ENCODE data around the gene SLC13A5. TPM values are rescaled to one million over a fixed set of nuclear protein-coding genes. Genes with fewer than 3 reads are reported as not detected.

SLC13A5 gene
- total and polyA plus RNA-seq, 2 donors (not counting 1 experiment from before 2014, with no cell fraction given): not detected

DNA sequence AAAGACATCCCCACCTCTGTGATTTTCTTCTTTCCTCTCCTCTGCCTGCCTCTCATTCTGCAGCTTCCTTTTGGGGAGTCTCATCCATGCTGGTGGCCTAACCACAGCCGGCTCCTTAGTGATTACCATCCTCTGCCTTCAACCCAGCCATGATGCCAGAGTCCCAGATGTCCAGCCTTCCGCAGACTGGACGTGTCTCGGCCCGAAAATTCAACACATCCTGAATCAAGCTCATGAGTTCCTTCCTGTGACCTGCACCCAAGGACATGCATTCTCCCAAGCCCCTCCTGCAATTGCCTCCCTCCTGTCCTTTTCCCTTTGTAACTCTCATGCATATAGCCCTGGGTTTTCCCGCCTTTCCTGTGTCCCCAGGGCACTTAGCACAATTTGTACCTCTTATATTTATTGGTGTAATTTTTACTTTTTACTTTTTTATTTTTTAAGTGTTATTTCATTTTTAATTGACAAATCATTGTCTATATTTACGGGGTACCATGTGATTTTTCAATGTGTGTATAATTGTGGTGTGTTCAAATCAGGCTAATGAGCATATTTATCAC, 1.2 kb upstream of the SLC13A5 start:
- TF ChIP-seq, protein P1, sequence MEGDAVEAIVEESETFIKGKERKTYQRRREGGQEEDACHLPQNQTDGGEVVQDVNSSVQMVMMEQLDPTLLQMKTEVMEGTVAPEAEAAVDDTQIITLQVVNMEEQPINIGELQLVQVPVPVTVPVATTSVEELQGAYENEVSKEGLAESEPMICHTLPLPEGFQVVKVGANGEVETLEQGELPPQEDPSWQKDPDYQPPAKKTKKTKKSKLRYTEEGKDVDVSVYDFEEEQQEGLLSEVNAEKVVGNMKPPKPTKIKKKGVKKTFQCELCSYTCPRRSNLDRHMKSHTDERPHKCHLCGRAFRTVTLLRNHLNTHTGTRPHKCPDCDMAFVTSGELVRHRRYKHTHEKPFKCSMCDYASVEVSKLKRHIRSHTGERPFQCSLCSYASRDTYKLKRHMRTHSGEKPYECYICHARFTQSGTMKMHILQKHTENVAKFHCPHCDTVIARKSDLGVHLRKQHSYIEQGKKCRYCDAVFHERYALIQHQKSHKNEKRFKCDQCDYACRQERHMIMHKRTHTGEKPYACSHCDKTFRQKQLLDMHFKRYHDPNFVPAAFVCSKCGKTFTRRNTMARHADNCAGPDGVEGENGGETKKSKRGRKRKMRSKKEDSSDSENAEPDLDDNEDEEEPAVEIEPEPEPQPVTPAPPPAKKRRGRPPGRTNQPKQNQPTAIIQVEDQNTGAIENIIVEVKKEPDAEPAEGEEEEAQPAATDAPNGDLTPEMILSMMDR (IDR thresholded peaks at IDR 0.05): no peak
- no peak for TF ChIP-seq EZH2 (IDR thresholded peaks at IDR 0.05; ENCODE audit: borderline replicate concordance, insufficient read depth, low read depth, low read length, poor library complexity, severe bottlenecking)
- peaks cover 0 to 7% (median 0%) of the 10 kb centered on the region in 3 donors for H3K9me3 ChIP-seq (ENCODE audit: control extremely low read depth in 1 of 3, control insufficient read depth in 2 of 3, insufficient read depth in 1 of 3, low read length in 2 of 3)
- ChIA-PET CTCF (interaction anchor here (0.6 kb wide), 1 partner anchor 104 kb away, joined by 5 read pairs; no protein-coding TSS in a partner anchor), POLR2A (no interaction called here)
- no peak overlapping the region for H3K4me3 ChIP-seq (ENCODE audit: control extremely low read depth in 1 of 5, extremely low read depth in 1 of 5, insufficient read depth in 1 of 5, low read depth in 2 of 5, low read length in 4 of 5)
- H3K79me2 ChIP-seq (ENCODE audit: control insufficient read depth, insufficient read depth, low read length): no peaks in the 10 kb centered on the region
- DNase-seq (no peak), ATAC-seq (ENCODE audit: low read depth) (no peak)
- Mint-ChIP-seq H3K4me3 (peak overlapping the region; percentile 46), H3K27ac (no peak overlapping the region), H3K4me1 (peaks cover 18% of the 10 kb centered on the region), H3K9me3 (ENCODE audit: insufficient read depth) (peaks cover 2% of the 10 kb centered on the region), H3K27me3 (peaks cover 76% of the 10 kb centered on the region)
- intact Hi-C loops (cut with micrococcal nuclease): no loop called here
- no peak overlapping the region for H3K27ac ChIP-seq (ENCODE audit: low read length in 2 of 2)
- peak overlapping the region; percentile 71 for H3K4me2 ChIP-seq (replicated peaks; ENCODE audit: low read depth, low read length, poor library complexity, severe bottlenecking)
- WGBS (ENCODE audit: insufficient coverage): 78% methylated on average over 5 of the region's 7 CpGs
- no peak overlapping the region for H2AFZ ChIP-seq (ENCODE audit: insufficient read depth, low read depth, low read length, poor library complexity, severe bottlenecking)
- peaks cover 0 to 45% (median 18%) of the 10 kb centered on the region in 4 experiments for H3K27me3 ChIP-seq (replicated peaks in 1 of 4; ENCODE audit: control extremely low read depth in 1 of 4, control insufficient read depth in 3 of 4, insufficient read depth in 4 of 4, low read length in 3 of 4)
- H3K4me1 ChIP-seq (ENCODE audit: control insufficient read depth in 2 of 2, insufficient read depth in 2 of 2, low read length in 2 of 2): peaks cover 14 to 17% of the 10 kb centered on the region in 2 donors
- H4K20me1 ChIP-seq (ENCODE audit: control insufficient read depth, insufficient read depth, low read length, poor library complexity, severe bottlenecking): no peaks in the 10 kb centered on the region
- H3K36me3 ChIP-seq (replicated peaks in 1 of 2; ENCODE audit: control extremely low read depth in 1 of 2, control insufficient read depth in 1 of 2, extremely low read depth in 1 of 2, insufficient read depth in 2 of 2, low read length in 1 of 2): no peaks in the 10 kb centered on the region
- H3K9ac ChIP-seq (ENCODE audit: low read length): no peak overlapping the region

DNA sequence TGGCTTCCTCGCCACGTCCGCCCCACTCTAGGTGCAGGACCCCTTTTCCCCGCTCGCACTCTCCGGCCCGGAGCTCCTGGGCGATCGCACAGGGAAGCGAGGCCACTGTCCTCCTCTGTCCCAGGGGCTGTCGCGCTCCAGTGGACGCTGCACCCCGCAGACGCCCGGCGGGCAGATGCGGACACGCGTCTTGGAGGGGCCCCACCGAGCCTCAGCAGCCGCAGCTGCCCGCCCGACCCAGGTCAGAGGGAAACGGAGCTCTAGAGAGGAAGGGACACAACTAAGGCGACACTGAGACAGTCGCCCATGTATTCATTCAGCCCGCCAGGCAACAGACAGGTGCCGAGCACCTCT, 726 bp upstream of the SLC13A5 start:
- peaks cover 2% of the 10 kb centered on the region for H3K9me3 Mint-ChIP-seq (ENCODE audit: insufficient read depth)
- DNase-seq (no peak), ATAC-seq (ENCODE audit: low read depth) (no peak)
- Histone ChIP-seq H3K27me3 (replicated peaks in 1 of 4; ENCODE audit: control extremely low read depth in 1 of 4, control insufficient read depth in 3 of 4, insufficient read depth in 4 of 4, low read length in 3 of 4) (peaks cover 0 to 41% (median 16%) of the 10 kb centered on the region in 4 experiments), H3K27ac (ENCODE audit: low read length in 2 of 2) (no peak overlapping the region), H3K9me3 (ENCODE audit: control extremely low read depth in 1 of 3, control insufficient read depth in 2 of 3, insufficient read depth in 1 of 3, low read length in 2 of 3) (peaks cover 0 to 7% (median 0%) of the 10 kb centered on the region in 3 donors), H3K4me1 (ENCODE audit: control insufficient read depth in 2 of 2, insufficient read depth in 2 of 2, low read length in 2 of 2) (peaks cover 14 to 17% of the 10 kb centered on the region in 2 donors), H2AFZ (ENCODE audit: insufficient read depth, low read depth, low read length, poor library complexity, severe bottlenecking) (peak overlapping the region; percentile 46), H3K79me2 (ENCODE audit: control insufficient read depth, insufficient read depth, low read length) (no peaks in the 10 kb centered on the region), H3K4me3 (ENCODE audit: control extremely low read depth in 1 of 5, extremely low read depth in 1 of 5, insufficient read depth in 1 of 5, low read depth in 2 of 5, low read length in 4 of 5) (peak overlapping the region in 2 of 5 experiments; percentile 30 to 36), H3K4me2 (replicated peaks; ENCODE audit: low read depth, low read length, poor library complexity, severe bottlenecking) (peak overlapping the region; percentile 71), H4K20me1 (ENCODE audit: control insufficient read depth, insufficient read depth, low read length, poor library complexity, severe bottlenecking) (no peaks in the 10 kb centered on the region), H3K9ac (ENCODE audit: low read length) (no peak overlapping the region), H3K36me3 (replicated peaks in 1 of 2; ENCODE audit: control extremely low read depth in 1 of 2, control insufficient read depth in 1 of 2, extremely low read depth in 1 of 2, insufficient read depth in 2 of 2, low read length in 1 of 2) (no peaks in the 10 kb centered on the region)
- H3K4me3 Mint-ChIP-seq: peak overlapping the region; percentile 46
- peaks cover 18% of the 10 kb centered on the region for H3K4me1 Mint-ChIP-seq
- H3K27me3 Mint-ChIP-seq: peaks cover 76% of the 10 kb centered on the region
- WGBS (ENCODE audit: insufficient coverage): 19% methylated on average over 29 of the region's 29 CpGs
- ChIA-PET CTCF (interaction anchor here (0.6 kb wide), 1 partner anchor 103 kb away, joined by 5 read pairs; no protein-coding TSS in a partner anchor), POLR2A (no interaction called here)
- intact Hi-C loops (cut with micrococcal nuclease): no loop called here
- no peak overlapping the region for H3K27ac Mint-ChIP-seq
- TF ChIP-seq EZH2 (IDR thresholded peaks at IDR 0.05; ENCODE audit: borderline replicate concordance, insufficient read depth, low read depth, low read length, poor library complexity, severe bottlenecking): no peak
- TF ChIP-seq, protein P1 (IDR thresholded peaks at IDR 0.05): no peak

All from B cell (primary cell).